HG03571 (cell line): ENCODE results near the gene SYTL4.

ENCODE experiments used
- ATAC-seq: cut with Tn5 transposase; IDR thresholded peaks from one replicate; pipeline ENCODE4 v1.9.1; 2021; ENCODE audit not compliant: unreplicated experiment

The SYTL4 gene

GRCh38 chrX:100649550-100650356, 82.2 kb downstream of the SYTL4 start:
- ATAC-seq = no peak

- no peak for ATAC-seq
These were observed 83.2 kb downstream of the SYTL4 start for GRCh38 chrX:100648458-100649417.

- ATAC-seq = no peak
These were observed 84.2 kb downstream of the SYTL4 start for GRCh38 chrX:100647739-100648138.

GRCh38 chrX:100647095-100647494, 84.8 kb downstream of the SYTL4 start:
- ATAC-seq = no peak

- ATAC-seq = no peak
These were observed 86.8 kb downstream of the SYTL4 start for GRCh38 chrX:100645106-100645505.

- ATAC-seq = no peak
These were observed 87.7 kb downstream of the SYTL4 start, which contains the start of gene SRPX2 for GRCh38 chrX:100643956-100644860. TSS of gene SRPX2 (plus strand) at chrX:100644199. CDS start at chrX:100646323, 2,124 bp downstream.

- no peak for ATAC-seq
These were observed 88.7 kb downstream of the SYTL4 start for GRCh38 chrX:100643212-100643611.

GRCh38 chrX:100642290-100642689, 89.6 kb downstream of the SYTL4 start:
- no peak for ATAC-seq

- peak; percentile 98 for ATAC-seq
These were observed 95.5 kb downstream of the SYTL4 start, which contains the start of gene TSPAN6 for GRCh38 chrX:100636321-100636991. TSS of gene TSPAN6 (minus strand) at chrX:100636806. CDS start at chrX:100636694, 112 bp downstream.

- ATAC-seq = no peak
These were observed 96.0 kb downstream of the SYTL4 start for GRCh38 chrX:100635989-100636320.

GRCh38 chrX:100635040-100635439, 96.9 kb downstream of the SYTL4 start:
- no peak for ATAC-seq

- ATAC-seq = peak; percentile 94
These were observed 105.9 kb downstream of the SYTL4 start for GRCh38 chrX:100625985-100626491.
